ENCODE data around the gene CARD11.

The CARD11 gene

GRCh38 chr7:2880874-2881533 lies 162.7 kb downstream of the CARD11 start:
- ATAC-seq, result no peak
- TF ChIP-seq TSHZ2 (CRISPR knock-in tag; IDR thresholded peaks at IDR 0.05) (no peak), GLIS3 (CRISPR knock-in tag; IDR thresholded peaks at IDR 0.05) (no peak), ZNF8 (CRISPR knock-in tag; IDR thresholded peaks at IDR 0.05) (no peak), PATZ1 (CRISPR knock-in tag; IDR thresholded peaks at IDR 0.05; ENCODE audit: borderline replicate concordance) (no peak), ZNF565 (CRISPR knock-in tag; conservative IDR thresholded peaks at IDR 0.05; ENCODE audit: low read depth) (no peak), TCF4 (CRISPR knock-in tag; IDR thresholded peaks at IDR 0.05; ENCODE audit: borderline replicate concordance) (no peak), OSR1 (CRISPR knock-in tag; IDR thresholded peaks at IDR 0.05) (no peak), TOX (CRISPR knock-in tag; IDR thresholded peaks at IDR 0.05; ENCODE audit: borderline replicate concordance) (no peak), ISL1 (CRISPR knock-in tag; IDR thresholded peaks at IDR 0.05) (no peak), ARNTL (CRISPR knock-in tag; IDR thresholded peaks at IDR 0.05; ENCODE audit: borderline replicate concordance, low read depth) (no peak)
- TF ChIP-seq, protein P1, sequence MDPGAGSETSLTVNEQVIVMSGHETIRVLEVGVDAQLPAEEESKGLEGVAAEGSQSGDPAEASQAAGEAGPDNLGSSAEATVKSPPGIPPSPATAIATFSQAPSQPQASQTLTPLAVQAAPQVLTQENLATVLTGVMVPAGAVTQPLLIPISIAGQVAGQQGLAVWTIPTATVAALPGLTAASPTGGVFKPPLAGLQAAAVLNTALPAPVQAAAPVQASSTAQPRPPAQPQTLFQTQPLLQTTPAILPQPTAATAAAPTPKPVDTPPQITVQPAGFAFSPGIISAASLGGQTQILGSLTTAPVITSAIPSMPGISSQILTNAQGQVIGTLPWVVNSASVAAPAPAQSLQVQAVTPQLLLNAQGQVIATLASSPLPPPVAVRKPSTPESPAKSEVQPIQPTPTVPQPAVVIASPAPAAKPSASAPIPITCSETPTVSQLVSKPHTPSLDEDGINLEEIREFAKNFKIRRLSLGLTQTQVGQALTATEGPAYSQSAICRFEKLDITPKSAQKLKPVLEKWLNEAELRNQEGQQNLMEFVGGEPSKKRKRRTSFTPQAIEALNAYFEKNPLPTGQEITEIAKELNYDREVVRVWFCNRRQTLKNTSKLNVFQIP (CRISPR knock-in tag; IDR thresholded peaks at IDR 0.05; ENCODE audit: borderline replicate concordance, low read depth), result no peak

GRCh38 chr7:2880051-2880450 lies 163.6 kb downstream of the CARD11 start:
- TF ChIP-seq PATZ1 (CRISPR knock-in tag; IDR thresholded peaks at IDR 0.05; ENCODE audit: borderline replicate concordance) (no peak), ZNF70 (CRISPR knock-in tag; IDR thresholded peaks at IDR 0.05) (no peak), TCF4 (CRISPR knock-in tag; IDR thresholded peaks at IDR 0.05; ENCODE audit: borderline replicate concordance) (no peak), ZNF8 (CRISPR knock-in tag; IDR thresholded peaks at IDR 0.05) (no peak), ZC3H10 (CRISPR knock-in tag; IDR thresholded peaks at IDR 0.05) (no peak), ISL1 (CRISPR knock-in tag; IDR thresholded peaks at IDR 0.05) (no peak), GLIS3 (CRISPR knock-in tag; IDR thresholded peaks at IDR 0.05) (no peak), CREB5 (CRISPR knock-in tag; IDR thresholded peaks at IDR 0.05; ENCODE audit: low read depth) (no peak), ZNF565 (CRISPR knock-in tag; conservative IDR thresholded peaks at IDR 0.05; ENCODE audit: low read depth) (no peak), CSDC2 (CRISPR knock-in tag; IDR thresholded peaks at IDR 0.05) (no peak), ZFP3 (CRISPR knock-in tag; IDR thresholded peaks at IDR 0.05) (no peak), PPARA (CRISPR knock-in tag; IDR thresholded peaks at IDR 0.05; ENCODE audit: borderline replicate concordance) (no peak), BACH2 (CRISPR knock-in tag; IDR thresholded peaks at IDR 0.05; ENCODE audit: borderline replicate concordance) (no peak), TOX (CRISPR knock-in tag; IDR thresholded peaks at IDR 0.05; ENCODE audit: borderline replicate concordance) (no peak), OSR1 (CRISPR knock-in tag; IDR thresholded peaks at IDR 0.05) (no peak), ZFP30 (CRISPR knock-in tag; IDR thresholded peaks at IDR 0.05) (no peak), SNAI2 (CRISPR knock-in tag; IDR thresholded peaks at IDR 0.05) (no peak)
- TF ChIP-seq, protein P1 (CRISPR knock-in tag; IDR thresholded peaks at IDR 0.05; ENCODE audit: borderline replicate concordance, low read depth), result no peak
- TF ChIP-seq, protein P2, sequence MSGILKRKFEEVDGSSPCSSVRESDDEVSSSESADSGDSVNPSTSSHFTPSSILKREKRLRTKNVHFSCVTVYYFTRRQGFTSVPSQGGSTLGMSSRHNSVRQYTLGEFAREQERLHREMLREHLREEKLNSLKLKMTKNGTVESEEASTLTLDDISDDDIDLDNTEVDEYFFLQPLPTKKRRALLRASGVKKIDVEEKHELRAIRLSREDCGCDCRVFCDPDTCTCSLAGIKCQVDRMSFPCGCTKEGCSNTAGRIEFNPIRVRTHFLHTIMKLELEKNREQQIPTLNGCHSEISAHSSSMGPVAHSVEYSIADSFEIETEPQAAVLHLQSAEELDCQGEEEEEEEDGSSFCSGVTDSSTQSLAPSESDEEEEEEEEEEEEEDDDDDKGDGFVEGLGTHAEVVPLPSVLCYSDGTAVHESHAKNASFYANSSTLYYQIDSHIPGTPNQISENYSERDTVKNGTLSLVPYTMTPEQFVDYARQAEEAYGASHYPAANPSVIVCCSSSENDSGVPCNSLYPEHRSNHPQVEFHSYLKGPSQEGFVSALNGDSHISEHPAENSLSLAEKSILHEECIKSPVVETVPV (CRISPR knock-in tag; IDR thresholded peaks at IDR 0.05), result no peak
- ATAC-seq, result no peak

All from SK-N-SH treated with all-trans-retinoic acid at 6 μM for 48 hours (cell line).